ENCODE data around the gene PPOX.

PPOX gene

GRCh38 chr1:161153682-161154337 lies 12.4 kb upstream of the PPOX start, which contains the start of gene UFC1:
Gene UFC1 (plus strand): TSS chr1:161153978. CDS start chr1:161153998, 20 bp downstream.
- peak; percentile 66 for DNase-seq

- DNase-seq = no peak
These were observed 8.4 kb upstream of the PPOX start for GRCh38 chr1:161157867-161158266.

DNA sequence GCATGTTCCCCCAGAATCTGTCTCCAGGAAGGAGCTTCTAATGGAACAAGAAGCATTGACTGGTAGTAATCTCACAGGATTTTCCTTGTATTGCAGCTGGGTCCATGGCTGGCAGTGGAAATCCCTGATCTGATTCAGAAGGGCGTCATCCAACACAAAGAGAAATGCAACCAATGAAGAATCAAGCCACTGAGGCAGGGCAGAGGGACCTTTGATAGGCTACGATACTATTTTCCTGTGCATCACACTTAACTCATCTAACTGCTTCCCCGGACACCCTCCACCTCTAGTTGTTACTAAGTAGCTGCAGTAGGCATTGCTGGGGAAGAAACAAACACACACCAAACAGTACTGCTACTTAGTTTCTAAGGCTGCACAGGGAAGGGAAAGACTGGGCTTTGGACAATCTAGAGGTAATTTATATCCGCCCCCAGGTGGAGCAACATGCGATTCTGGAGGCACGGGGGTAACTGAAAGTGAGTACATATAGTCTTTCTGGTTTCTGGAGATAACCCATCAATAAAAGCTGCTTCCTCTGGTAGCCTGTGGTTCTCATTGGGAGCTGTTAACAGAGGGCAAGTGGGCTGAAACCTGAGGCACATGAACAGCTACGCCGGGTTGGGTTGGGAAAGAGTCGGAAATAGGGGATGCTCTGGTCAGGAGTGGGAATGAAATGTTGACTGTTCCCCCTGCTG lies 7.8 kb upstream of the PPOX start:
- no peak for DNase-seq

DNA sequence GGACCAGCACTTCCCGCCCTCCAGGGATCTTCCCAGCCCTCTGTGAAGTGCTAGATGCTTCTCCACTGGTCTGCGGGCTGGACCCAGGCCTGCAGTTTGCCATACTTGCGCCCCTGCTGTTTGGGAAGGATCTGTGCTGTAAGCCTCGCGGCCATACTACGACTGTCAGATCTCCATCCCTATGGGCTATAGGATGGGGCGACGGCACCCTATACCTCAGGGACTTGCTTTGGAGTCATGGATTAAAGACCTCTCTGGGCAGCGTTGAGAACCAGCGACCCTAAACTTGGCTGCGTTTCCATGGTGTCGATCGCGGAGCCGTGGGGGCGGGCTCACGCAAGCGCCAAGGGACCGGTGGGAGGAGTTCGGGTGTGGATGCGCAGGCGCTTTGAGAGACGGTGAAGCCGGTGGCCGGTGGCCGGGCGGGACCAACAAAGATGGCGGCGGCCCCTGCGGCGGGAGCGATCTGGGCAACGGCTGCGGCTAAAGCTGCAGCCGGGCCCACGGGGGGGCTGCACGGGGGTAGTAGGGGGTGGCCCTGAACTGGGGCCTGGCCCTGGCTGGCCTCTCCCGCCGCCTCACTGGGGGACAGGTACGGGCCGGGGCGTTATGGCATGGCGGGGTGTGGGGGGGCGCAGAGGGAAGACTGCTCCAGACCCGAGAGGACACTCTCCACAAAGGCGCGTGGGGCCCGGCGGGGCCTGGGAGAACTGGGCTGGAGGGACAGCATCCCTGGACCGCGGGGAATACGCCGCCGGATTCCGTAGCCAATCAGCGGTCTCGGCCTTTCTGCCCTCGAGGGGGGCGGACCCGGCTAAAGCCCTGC lies 6.9 kb upstream of the PPOX start, which contains the start of gene USP21:
TSS of gene USP21 (plus strand) at position 414 of the 826 bp plus-strand sequence. CDS start 1,141 bp downstream, outside the sequence.
- DNase-seq = peak; percentile 80

DNA sequence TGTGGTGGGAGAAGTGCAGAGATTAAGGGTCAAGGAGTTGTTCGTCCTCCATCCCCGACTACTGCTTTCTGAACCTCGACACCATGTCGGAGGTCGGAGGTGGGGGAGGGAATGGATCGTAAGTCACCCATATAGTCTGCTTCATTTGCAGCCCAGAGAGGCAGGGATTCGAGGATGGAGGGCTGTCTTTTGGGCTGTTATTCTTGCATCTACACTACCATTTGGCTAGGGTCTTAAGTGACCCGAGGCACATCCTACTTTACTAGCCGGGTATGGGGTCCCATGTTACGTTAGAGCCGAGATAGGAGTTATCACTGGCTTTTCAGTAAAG lies 6.3 kb upstream of the PPOX start:
- DNase-seq = no peak

DNA sequence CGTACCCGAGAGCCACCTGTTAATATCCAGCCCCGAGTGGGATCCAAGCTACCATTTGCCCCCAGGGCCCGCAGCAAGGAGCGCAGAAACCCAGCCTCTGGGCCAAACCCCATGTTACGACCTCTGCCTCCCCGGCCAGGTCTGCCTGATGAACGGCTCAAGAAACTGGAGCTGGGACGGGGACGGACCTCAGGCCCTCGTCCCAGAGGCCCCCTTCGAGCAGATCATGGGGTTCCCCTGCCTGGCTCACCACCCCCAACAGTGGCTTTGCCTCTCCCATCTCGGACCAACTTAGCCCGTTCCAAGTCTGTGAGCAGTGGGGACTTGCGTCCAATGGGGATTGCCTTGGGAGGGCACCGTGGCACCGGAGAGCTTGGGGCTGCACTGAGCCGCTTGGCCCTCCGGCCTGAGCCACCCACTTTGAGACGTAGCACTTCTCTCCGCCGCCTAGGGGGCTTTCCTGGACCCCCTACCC lies 5.5 kb upstream of the PPOX start:
- no peak for DNase-seq

DNA sequence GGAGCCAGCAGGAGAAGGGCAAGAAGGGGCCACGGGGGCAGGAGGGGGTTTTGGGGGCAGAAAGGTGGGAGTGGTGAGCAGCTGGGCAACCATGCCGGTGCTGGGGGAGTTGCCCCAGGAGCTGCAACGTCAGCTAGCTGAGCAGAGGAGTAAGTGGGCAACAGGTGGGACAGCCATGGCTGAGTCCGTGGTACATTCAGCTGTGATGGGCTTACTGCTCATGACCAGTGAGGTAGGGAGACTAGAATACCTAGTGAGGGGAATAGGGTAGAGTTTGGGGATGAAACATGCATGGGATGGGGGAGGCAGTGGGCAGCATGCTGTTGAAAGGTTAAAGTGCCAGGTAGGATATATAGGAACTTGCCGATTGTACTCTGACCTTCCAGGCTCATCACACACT lies 4.6 kb upstream of the PPOX start:
- DNase-seq = no peak

- no peak for DNase-seq
These were observed 4.2 kb upstream of the PPOX start for GRCh38 chr1:161162052-161162451.

- DNase-seq = no peak
These were observed 3.4 kb upstream of the PPOX start for GRCh38 chr1:161162806-161163205.

- DNase-seq = no peak
These were observed 2.4 kb upstream of the PPOX start for GRCh38 chr1:161163793-161164192.

DNA sequence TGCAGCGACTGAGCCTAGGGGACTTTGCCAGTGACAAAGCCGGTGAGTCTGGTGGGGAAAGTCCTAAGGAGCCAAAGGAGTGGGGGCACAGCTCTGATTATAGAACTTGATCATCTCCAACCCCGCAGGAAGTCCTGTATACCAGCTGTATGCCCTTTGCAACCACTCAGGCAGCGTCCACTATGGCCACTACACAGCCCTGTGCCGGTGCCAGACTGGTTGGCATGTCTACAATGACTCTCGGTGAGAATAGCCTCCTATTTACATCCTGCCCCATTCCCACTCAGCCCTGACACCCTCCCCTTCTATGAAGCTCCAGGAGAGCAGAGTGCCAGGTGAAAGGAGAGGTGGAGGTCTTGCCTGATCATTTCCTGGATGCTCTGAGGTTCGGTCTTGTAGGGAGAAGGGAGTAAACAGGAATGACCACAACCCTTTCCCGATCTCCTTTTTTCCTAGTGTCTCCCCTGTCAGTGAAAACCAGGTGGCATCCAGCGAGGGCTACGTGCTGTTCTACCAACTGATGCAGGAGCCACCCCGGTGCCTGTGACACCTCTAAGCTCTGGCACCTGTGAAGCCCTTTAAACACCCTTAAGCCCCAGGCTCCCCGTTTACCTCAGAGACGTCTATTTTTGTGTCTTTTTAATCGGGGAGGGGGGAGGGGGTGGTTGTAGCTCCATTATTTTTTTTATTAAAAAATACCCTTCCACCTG lies 1.2 kb upstream of the PPOX start:
- no peak for DNase-seq

GRCh38 chr1:161166669-161167548 lies 683 bp downstream of the PPOX start:
- no peak for DNase-seq

GRCh38 chr1:161168906-161169305 lies 2.7 kb downstream of the PPOX start:
- no peak for DNase-seq

DNA sequence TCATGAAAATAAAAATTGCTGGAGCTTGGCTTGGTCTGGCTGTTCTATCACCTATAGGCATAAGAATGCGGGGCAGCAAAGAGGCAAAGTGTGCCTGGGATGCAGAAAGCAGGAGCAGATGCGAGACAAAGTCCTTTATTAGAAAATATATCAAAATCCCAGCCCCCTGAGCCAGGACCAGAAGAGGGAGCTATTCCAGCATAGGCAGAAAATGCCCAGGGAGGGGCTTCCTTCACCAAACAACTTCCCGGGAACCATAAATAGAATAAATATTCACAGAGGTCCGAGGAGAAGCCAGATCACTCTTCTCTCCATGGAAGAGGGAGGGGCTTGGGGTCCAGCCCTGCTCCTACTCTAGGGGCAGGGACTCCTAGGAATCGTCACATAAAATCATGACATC lies 5.0 kb downstream of the PPOX start:
- DNase-seq = no peak

DNA sequence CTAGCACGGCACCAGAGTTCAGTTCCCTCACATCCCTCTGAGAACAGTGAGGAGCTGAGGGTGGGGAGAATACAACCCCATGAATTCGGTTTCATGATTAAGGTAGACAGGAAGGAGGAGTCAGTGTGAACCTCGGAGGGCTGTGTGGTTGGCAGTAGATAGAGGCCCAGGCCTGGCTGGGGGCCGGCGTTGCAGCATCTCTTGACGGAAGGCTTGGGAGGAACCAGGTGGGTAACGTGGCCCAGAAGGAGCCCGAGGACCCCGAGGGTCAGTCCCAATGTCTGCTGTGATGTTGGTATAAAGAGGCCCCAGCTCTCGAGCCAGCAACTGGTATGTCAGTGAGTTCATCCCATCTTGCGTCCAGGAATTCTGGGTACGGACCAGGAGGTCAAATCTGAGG lies 5.5 kb downstream of the PPOX start:
- no peak for DNase-seq

- DNase-seq = no peak
These were observed 6.1 kb downstream of the PPOX start for GRCh38 chr1:161172349-161172748.

DNA sequence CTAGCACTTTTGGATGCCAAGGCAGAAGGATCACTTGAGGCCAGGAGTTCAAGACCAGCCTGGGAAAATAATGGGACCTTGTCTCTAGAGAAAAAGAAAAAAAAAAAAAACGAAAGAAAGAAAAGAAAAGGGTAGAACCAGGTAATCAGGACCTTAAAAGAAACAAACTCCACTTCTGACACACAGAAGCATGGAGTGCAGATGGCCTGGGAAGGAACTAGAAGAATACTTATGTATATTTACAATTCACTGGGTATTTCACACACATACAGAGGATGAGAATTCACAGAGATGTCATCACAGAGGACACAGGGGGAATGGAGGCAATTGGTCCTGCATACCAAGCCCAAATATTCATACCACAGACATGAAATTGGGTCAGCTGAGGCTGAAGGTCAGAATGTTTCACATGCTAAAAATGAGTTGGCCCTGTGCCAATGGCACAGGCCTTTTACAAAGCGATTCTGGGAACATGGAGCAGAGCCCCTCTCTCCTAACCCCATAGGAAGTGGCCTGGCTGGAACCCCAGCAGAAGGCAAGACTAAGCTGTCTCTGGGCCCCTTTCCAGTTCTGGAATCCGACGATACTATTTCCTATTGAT lies 6.7 kb downstream of the PPOX start:
- no peak for DNase-seq

- DNase-seq = no peak
These were observed 7.5 kb downstream of the PPOX start for GRCh38 chr1:161173711-161174110.

DNA sequence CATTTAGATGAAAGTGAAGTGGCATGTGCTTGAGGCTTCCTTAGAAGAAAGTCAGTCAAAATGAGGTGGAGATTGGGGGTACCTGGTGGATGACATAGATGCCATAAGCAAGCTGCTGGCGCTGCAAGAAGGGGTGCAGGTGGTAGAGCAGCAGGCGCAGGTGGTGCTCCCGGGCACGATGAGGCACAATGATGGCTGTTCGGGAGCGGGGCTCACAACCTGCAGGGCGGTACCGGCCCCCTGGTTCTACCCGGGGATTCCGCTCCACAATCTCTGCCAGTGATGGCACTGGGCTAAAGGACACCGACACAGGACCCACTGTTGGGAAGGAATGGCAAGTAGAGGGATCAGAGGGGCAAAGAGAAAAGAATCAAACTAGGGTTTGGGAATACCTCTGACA lies 8.7 kb downstream of the PPOX start:
- no peak for DNase-seq

DNA sequence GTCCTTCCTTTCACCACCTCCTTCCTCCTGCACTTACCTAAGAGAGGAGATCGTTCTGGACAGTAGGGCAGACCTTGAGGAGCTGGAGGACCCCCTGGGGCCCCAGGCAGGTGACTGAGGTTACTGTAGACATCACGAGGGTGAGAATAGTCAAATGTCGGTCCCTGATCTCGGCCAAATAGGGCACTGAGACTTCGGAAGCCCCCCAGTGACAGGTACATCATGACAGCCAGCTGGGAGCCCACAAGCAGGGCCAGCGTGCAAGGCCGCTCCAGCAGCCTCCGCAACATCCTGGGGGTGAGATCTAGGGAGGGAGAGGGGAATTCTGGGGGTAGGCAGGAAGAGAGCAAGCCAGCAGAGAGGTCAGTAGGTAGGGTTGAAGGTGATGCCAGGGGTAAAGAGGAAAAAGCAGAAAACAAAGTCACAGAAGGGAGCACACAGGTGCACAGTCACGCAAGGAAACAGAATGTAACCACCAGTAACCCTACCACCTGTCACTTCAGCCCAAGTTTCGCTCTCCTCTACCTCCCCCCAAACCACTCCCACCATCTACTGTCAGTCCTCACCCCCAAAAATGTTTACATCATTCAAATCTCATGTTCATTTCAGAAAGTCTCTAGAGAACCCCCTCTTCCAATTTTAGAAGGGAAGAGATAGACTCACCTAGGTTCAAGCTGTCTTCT lies 9.7 kb downstream of the PPOX start:
- DNase-seq = no peak

All from T1000 (cell line).